GM19328 (cell line): ENCODE results near the gene LRRC38.
"Not testable (repeated sequence)": the region's sequence is repeated elsewhere in the genome, so short reads cannot be mapped to it uniquely, and the experiment has no call there.

Source experiments
- ATAC-seq: cut with Tn5 transposase; IDR thresholded peaks from one replicate; pipeline ENCODE4 v1.9.1; 2021; ENCODE audit warnings: mild to moderate bottlenecking, moderate library complexity; ENCODE audit not compliant: unreplicated experiment

The LRRC38 gene

GRCh38 chr1:13513895-13514546 is at the start of gene LRRC38:
Gene LRRC38, minus strand, starts transcription at chr1:13514003. Its CDS starts 410 bp downstream, at chr1:13513593.
- no peak for ATAC-seq

- not testable (repeated sequence) for ATAC-seq
These were observed 49.2 kb upstream of the LRRC38 start for GRCh38 chr1:13562981-13563380.

GRCh38 chr1:13560541-13560940 is 46.7 kb upstream of the LRRC38 start:
- no peak for ATAC-seq

GRCh38 chr1:13556224-13556764 is 42.5 kb upstream of the LRRC38 start:
- no peak for ATAC-seq

- no peak for ATAC-seq
These were observed 41.0 kb upstream of the LRRC38 start for GRCh38 chr1:13554798-13555197.

GRCh38 chr1:13550663-13551062 is 36.9 kb upstream of the LRRC38 start:
- ATAC-seq = no peak

- ATAC-seq = no peak
These were observed 35.7 kb upstream of the LRRC38 start for GRCh38 chr1:13549521-13549920.

GRCh38 chr1:13549021-13549420 is 35.2 kb upstream of the LRRC38 start:
- ATAC-seq = no peak

GRCh38 chr1:13548281-13548680 is 34.5 kb upstream of the LRRC38 start:
- ATAC-seq = no peak

GRCh38 chr1:13546791-13547190 is 33.0 kb upstream of the LRRC38 start:
- no peak for ATAC-seq

GRCh38 chr1:13544221-13544556 is 30.4 kb upstream of the LRRC38 start:
- no peak for ATAC-seq

- no peak for ATAC-seq
These were observed 29.8 kb upstream of the LRRC38 start for GRCh38 chr1:13543451-13544220.

GRCh38 chr1:13541435-13542215 is 27.8 kb upstream of the LRRC38 start:
- no peak for ATAC-seq

GRCh38 chr1:13540866-13541265 is 27.1 kb upstream of the LRRC38 start:
- ATAC-seq = no peak

- no peak for ATAC-seq
These were observed 25.9 kb upstream of the LRRC38 start for GRCh38 chr1:13539683-13540082.

GRCh38 chr1:13538832-13539231 is 25.0 kb upstream of the LRRC38 start:
- ATAC-seq = no peak

GRCh38 chr1:13536571-13536970 is 22.8 kb upstream of the LRRC38 start:
- ATAC-seq = no peak

GRCh38 chr1:13535227-13535626 is 21.4 kb upstream of the LRRC38 start:
- ATAC-seq = no peak

- no peak for ATAC-seq
These were observed 14.5 kb upstream of the LRRC38 start for GRCh38 chr1:13528320-13528719.

GRCh38 chr1:13523780-13524477 is 10.1 kb upstream of the LRRC38 start:
- ATAC-seq = no peak

- ATAC-seq = no peak
These were observed 7.2 kb upstream of the LRRC38 start for GRCh38 chr1:13520985-13521384.
